Activated T-helper 17 cell treated with anti-CD3 and anti-CD28 coated beads, Interleukin-2, amount 50 U/mL, for 72 hours (primary cell): Measurements from ENCODE around the gene UMPS. TPM values are rescaled to one million over a fixed set of nuclear protein-coding genes. Genes with fewer than 3 reads are reported as not detected.

Experiments
- ATAC-seq: fragments of 150-1000 bp; cut with Tn5 transposase; replicated peaks from 2 replicates; pipeline ENCODE4 v1.10.0; 2021; ENCODE audit warnings: mild to moderate bottlenecking, moderate library complexity
- H3K27ac Mint-ChIP-seq: one replicate; pipeline ENCODE4 v1.8.0; 2022; ENCODE audit warnings: mixed read lengths
- H3K27me3 Mint-ChIP-seq: one replicate; pipeline ENCODE4 v1.8.0; 2022; ENCODE audit warnings: mixed read lengths
- H3K36me3 Mint-ChIP-seq: one replicate; pipeline ENCODE4 v1.8.0; 2022; ENCODE audit warnings: low read depth, mild to moderate bottlenecking, mixed read lengths
- H3K4me1 Mint-ChIP-seq: one replicate; pipeline ENCODE4 v1.8.0; 2022; ENCODE audit warnings: mixed read lengths
- H3K4me3 Mint-ChIP-seq: one replicate; pipeline ENCODE4 v1.8.0; 2022; ENCODE audit warnings: mild to moderate bottlenecking, mixed read lengths
- H3K9me3 Mint-ChIP-seq: one replicate; pipeline ENCODE4 v1.8.0; 2022; ENCODE audit warnings: mixed read lengths
- total RNA-seq, 2 donors: library from RNA; stranded (reverse); gene quantifications; one replicate each; pipeline ENCODE4 v1.2.3, GENCODE V29; 2022

UMPS gene
- total RNA-seq, result 10 to 100 TPM; 29.2 to 55.0 TPM

DNA sequence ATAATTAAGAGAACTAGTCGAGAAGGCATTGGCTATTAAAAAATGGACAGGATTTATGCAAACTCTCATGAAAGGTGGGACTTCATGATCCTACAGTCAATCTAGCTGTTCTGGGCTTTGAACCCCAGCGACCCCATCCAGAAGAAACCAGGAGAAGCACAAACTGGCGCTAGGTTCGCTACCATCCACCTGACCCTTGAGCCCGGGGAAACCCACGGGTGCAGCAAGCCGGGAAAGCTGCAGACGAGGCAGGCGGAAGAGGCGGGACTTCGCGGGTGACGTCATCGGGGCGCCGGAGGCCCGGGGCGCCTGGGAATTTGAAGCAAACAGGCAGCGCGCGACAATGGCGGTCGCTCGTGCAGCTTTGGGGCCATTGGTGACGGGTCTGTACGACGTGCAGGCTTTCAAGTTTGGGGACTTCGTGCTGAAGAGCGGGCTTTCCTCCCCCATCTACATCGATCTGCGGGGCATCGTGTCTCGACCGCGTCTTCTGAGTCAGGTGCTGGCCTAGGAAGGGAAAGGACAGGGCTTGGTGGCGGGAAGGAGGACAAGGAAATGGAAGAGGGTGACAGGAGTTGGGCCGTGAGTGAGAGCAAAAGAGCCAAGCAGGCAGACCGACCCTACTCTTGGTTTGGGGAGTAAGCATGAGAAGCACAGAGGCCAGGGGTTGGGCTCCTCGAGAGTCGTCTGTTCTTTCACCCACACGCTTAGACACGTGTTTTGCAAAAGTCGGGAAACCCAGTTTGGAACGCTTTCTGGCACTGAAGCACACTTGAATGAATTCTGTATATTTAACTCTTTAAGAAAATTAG lies at the start of gene UMPS:
UMPS (plus strand) TSS at position 324 of the 812 bp plus-strand sequence; CDS start at position 344, 20 bp downstream.
- peaks cover 48% of the 10 kb centered on the region for H3K36me3 Mint-ChIP-seq
- H3K4me1 Mint-ChIP-seq, result peaks cover 13% of the 10 kb centered on the region
- ATAC-seq, result peak; percentile 99
- H3K27me3 Mint-ChIP-seq, result peaks cover 16% of the 10 kb centered on the region
- H3K9me3 Mint-ChIP-seq, result peaks cover 4% of the 10 kb centered on the region
- peak within 1 kb of the TSS; percentile 99 for H3K27ac Mint-ChIP-seq
- peak within 1 kb of the TSS; percentile 99 for H3K4me3 Mint-ChIP-seq

DNA sequence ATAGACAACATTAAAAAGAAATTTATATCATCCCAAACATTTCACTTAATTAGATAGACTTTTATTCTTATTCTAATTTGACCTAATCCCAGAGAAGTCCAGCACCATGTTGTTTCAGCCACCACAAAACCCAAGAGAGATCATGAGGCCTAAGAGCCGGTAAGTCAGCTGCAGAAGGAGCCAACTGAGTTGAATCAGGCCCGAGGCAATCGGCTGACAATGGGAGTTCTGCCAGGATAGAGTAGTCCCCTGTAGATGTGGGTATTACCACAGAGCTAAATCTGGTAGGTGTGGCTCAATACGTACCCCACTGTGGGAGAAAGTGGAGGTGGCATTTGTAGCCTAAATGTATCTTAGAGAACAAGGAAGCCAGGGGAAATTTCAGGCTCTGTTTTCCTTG lies 49.7 kb upstream of the UMPS start:
- Mint-ChIP-seq H3K27ac (no peak overlapping the region), H3K4me1 (no peaks in the 10 kb centered on the region), H3K4me3 (no peak overlapping the region), H3K36me3 (no peaks in the 10 kb centered on the region), H3K27me3 (peaks cover 3% of the 10 kb centered on the region), H3K9me3 (no peaks in the 10 kb centered on the region)
- ATAC-seq, result no peak

DNA sequence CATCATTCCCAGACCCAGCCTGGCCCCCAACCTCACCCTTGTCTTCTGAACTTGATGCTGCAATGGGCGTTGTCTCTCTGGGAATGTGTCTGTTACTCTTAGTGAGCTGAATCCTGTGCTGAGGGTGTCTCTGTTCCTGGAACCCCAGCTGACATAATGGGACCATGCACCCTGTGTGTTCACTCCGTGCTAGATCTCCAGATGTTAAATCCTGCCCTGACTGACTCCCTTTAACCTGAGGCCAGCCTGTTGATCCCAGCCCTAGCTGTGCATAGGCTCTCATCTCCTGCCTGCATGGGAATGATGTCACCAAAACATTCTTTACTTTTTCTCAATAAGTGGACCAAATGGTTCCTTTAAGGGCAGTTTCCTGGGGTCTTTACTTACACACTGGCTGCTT lies 48.0 kb upstream of the UMPS start:
- no peak for ATAC-seq
- no peak overlapping the region for H3K27ac Mint-ChIP-seq
- no peaks in the 10 kb centered on the region for H3K9me3 Mint-ChIP-seq
- no peaks in the 10 kb centered on the region for H3K4me1 Mint-ChIP-seq
- H3K27me3 Mint-ChIP-seq, result peaks cover 11% of the 10 kb centered on the region
- no peak overlapping the region for H3K4me3 Mint-ChIP-seq
- no peaks in the 10 kb centered on the region for H3K36me3 Mint-ChIP-seq

DNA sequence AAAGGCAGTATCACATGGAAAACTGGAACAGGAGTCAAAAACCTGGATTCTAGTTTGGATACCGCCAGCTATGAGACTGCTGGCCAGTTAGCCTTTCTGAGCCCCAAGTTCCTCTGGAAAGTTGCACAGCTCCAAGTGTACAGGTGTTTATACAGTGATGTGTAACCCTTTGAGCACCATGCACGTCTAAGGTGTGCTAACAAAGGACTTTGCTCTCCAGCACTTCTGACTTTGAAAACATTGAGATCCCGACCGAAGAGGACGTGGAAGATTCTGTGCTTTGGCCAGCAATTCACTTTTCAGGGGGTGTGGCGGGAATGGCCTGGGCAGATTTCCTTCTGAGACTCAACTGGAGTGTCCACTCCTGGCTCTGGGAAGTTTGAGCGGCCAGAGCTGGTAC lies 45.8 kb upstream of the UMPS start:
- Mint-ChIP-seq H3K27me3 (peaks cover 12% of the 10 kb centered on the region), H3K4me3 (no peak overlapping the region), H3K9me3 (no peaks in the 10 kb centered on the region), H3K4me1 (no peaks in the 10 kb centered on the region), H3K36me3 (no peaks in the 10 kb centered on the region), H3K27ac (no peak overlapping the region)
- ATAC-seq, result no peak

DNA sequence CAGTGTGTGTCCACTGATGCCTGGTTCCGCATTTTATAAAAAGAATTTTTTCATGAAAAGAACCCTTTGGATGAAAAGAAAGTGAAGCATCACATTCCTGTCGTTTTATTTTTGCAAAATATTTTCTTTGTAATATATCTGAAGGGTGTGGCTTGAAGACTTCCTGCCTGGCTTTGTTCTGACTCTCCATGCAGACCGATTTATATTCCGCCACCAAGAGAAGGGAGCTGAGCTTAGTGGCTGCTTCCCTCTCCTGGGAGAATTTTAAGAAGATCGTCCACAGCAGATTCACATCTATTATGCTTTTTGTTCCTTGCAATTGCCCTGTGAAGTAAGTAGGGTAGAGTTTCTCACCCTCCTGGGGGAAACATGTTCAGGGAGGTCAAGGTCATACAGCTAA lies 45.2 kb upstream of the UMPS start:
- no peak for ATAC-seq
- Mint-ChIP-seq H3K27me3 (peaks cover 12% of the 10 kb centered on the region), H3K27ac (no peak overlapping the region), H3K4me1 (no peaks in the 10 kb centered on the region), H3K36me3 (no peaks in the 10 kb centered on the region), H3K4me3 (no peak overlapping the region), H3K9me3 (no peaks in the 10 kb centered on the region)

DNA sequence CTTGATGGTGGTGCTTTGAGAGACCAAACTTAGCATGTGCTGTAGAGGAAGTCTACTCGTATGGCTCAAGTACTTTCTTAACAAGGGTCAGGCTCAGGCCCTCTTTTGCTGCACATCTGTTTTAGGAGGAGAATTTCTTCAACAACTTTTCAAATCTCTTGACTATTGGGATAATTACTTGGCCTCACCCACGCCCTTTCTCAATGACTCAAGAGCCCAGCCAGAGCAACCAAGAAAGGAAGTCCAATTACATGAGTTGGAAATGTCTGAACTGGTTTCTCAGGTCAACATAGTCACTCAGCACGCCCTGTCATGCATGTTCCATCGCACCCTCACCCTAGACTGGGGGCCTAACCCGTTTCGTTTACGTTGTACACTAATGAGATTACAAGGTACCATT lies 44.8 kb upstream of the UMPS start:
- no peak for ATAC-seq
- Mint-ChIP-seq H3K36me3 (no peaks in the 10 kb centered on the region), H3K4me3 (no peak overlapping the region), H3K27ac (no peak overlapping the region), H3K4me1 (no peaks in the 10 kb centered on the region), H3K9me3 (no peaks in the 10 kb centered on the region), H3K27me3 (peaks cover 12% of the 10 kb centered on the region)

DNA sequence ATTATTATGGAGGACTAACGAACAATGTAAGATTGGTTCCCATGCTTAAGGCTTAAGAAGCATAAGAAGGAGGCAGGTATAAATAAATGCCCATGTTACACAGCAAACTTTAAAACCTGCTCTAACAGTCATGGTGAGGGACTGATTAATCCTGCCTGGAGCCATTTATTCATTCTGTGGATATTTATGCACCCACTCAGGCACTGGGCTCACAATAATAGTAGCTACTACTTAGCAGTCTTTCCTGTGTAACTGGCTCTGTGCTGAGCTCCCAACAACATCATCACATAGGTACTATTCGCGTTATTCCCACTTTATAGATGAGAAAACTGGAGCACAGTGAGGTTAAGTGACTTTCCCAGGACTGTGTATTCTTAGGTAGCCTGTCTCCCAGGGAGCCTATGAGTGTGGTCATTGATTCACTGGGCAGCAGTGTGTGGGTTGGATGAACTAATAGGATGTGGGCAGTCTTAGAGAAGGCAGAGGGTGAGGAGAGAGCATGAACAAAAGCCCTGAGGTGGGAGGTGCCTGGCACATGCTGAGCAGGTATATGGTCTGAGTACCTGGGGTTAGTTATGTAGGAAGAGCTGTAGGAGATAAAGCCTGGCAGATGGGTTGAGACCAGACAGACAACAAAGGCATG lies 44.1 kb upstream of the UMPS start:
- no peaks in the 10 kb centered on the region for H3K9me3 Mint-ChIP-seq
- H3K4me1 Mint-ChIP-seq, result no peaks in the 10 kb centered on the region
- ATAC-seq, result no peak
- H3K27me3 Mint-ChIP-seq, result peaks cover 12% of the 10 kb centered on the region
- H3K4me3 Mint-ChIP-seq, result no peak overlapping the region
- H3K27ac Mint-ChIP-seq, result no peak overlapping the region
- no peaks in the 10 kb centered on the region for H3K36me3 Mint-ChIP-seq

DNA sequence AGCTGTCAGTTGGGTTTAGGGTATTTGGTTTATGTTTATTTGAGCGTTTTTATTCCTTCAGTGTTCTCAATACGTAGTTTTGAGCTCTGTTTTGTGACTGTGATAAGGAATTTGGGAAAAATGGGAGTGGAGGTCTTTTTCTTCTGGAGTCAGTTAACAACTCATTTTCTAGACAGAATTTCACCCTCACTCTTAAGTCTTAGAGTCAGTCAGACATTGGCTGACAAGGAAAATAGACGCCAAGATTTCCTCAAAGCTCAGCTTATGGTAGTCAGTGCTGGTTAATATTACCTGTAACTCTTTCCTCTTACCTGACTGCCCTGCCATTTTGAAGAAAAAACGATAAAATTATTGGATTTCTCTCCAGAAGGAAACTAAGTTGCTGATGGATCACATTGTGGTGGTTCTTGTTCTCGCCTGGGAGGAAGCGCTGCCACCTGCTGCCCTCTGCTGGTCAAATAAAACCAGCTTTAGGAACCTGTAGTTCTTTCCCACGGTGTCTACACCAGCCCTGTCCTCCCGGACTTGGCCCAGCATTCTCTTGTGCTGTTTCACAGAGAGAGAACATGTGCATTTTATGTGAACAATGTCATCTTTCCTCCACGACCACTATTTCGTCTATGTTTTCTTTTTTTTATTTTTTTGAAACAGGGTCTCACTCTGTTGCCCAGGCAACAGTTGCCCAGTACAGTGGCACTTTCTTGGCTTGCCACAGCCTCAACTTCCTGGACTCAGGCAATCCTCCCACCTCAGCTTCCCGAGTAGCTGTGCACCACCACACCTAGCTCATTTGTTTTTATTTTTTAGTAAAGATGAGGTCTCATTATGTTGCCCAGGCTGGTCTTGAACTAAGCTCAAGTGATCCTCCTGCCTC lies 41.4 kb upstream of the UMPS start:
- Mint-ChIP-seq H3K4me1 (no peaks in the 10 kb centered on the region), H3K27me3 (peaks cover 12% of the 10 kb centered on the region), H3K27ac (no peak overlapping the region), H3K4me3 (no peak overlapping the region), H3K9me3 (no peaks in the 10 kb centered on the region), H3K36me3 (no peaks in the 10 kb centered on the region)
- ATAC-seq, result peak; percentile 85

DNA sequence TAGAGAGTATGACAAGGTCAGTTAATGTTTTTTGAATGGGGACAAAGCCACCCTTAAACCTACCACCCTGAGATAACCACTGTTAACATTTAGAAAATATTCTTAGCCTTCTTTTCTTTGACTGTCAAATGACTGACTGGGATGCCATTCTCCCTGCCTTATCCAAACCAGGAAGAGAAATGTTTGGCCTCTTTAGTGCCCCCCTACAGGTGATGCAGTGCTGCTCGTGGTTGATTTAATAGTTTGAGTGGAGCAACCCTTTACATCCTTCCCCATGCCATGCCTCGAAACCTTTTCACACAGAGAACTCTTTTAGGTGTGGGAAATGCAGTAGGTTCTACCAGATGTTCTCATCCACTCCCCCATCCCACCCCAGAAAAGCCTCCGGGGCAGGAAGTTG lies 38.7 kb upstream of the UMPS start:
- ATAC-seq, result no peak
- no peaks in the 10 kb centered on the region for H3K36me3 Mint-ChIP-seq

DNA sequence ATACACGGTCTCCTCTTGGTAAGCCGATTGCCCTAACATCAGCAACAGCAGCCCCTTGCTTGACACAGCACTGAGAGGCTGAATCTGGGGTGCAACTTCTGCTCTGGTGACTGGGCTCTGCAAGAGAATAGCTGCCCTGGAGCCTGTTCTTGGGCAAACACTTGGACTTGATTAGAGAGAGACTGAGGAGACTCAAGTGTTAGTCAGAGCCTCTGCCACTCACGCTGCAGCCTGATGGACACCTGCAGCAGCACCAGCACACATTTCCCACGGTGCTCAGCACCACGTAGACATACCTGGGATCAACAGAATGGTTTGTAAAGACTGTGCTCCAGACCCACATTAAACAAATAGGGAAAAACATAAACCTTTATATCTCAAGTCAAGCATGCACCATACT lies 35.8 kb upstream of the UMPS start:
- H3K27ac Mint-ChIP-seq, result no peak overlapping the region
- H3K9me3 Mint-ChIP-seq, result no peaks in the 10 kb centered on the region
- H3K36me3 Mint-ChIP-seq, result no peaks in the 10 kb centered on the region

More for the DNA sequence above, 38.7 kb upstream of the UMPS start:
- Mint-ChIP-seq H3K4me3 (no peak overlapping the region), H3K27me3 (peaks cover 5% of the 10 kb centered on the region), H3K27ac (no peak overlapping the region), H3K9me3 (no peaks in the 10 kb centered on the region), H3K4me1 (no peaks in the 10 kb centered on the region)

DNA sequence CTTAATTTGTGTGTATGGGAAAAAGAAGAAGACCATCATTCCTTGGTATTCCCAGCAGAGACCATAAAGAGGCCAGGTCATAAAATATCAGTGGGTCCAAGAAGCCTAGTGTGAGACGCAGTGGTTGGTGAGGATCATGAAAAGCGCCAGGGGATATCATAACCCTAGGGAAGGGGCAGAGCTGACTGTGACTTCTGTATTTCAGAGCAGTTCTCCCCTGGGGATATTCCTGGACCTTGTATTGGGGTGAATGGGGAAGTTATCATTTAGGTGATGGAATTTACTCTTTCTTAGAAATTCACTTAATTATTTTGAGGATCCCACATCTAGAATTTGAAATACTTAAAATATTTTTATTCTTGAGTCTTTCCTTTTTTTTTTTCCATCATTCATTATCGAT lies 34.9 kb upstream of the UMPS start:
- Mint-ChIP-seq H3K9me3 (no peaks in the 10 kb centered on the region), H3K27me3 (peaks cover 7% of the 10 kb centered on the region), H3K36me3 (no peaks in the 10 kb centered on the region), H3K4me3 (no peak overlapping the region), H3K27ac (no peak overlapping the region), H3K4me1 (no peaks in the 10 kb centered on the region)
- ATAC-seq, result no peak

More for the DNA sequence above, 35.8 kb upstream of the UMPS start:
- peaks cover 4% of the 10 kb centered on the region for H3K27me3 Mint-ChIP-seq
- no peak overlapping the region for H3K4me3 Mint-ChIP-seq
- ATAC-seq, result no peak
- H3K4me1 Mint-ChIP-seq, result no peaks in the 10 kb centered on the region

DNA sequence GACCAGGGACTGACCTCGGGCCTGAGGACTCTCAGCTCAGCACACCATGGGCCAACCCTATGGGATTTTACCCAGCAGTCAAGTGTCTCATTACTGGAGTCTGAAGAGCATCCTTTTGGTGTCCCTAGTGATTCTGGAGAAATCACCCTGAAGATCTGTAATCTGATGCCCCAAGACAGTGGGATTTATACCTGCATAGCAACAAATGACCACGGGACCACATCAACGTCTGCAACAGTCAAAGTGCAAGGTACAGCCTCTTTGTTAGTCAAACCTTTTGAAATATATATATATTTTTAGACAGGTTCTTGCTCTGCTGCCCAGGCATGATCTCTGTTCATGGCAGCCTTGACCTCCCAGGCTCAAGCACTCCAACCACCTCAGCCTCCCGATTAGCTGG lies 34.2 kb upstream of the UMPS start:
- Mint-ChIP-seq H3K4me1 (no peaks in the 10 kb centered on the region), H3K4me3 (no peak overlapping the region), H3K27ac (no peak overlapping the region), H3K36me3 (no peaks in the 10 kb centered on the region), H3K27me3 (peaks cover 9% of the 10 kb centered on the region), H3K9me3 (no peaks in the 10 kb centered on the region)
- no peak for ATAC-seq

DNA sequence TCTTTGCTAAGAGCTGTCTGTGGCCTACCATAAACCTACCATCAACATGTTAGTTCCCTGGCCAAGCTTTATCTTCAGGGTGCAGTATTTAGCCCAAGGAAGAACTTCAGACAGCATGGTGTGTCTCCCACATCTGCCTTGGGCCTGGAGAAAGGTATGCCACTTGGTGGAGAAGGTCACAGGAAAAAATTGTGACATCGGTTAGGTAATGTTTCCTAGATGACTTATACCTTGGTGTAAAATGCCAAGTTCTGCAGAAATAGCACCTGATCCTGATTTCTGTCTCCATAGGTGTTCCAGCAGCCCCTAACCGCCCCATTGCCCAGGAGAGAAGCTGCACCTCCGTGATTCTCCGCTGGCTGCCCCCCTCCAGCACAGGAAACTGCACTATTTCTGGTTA lies 33.0 kb upstream of the UMPS start:
- Mint-ChIP-seq H3K36me3 (no peaks in the 10 kb centered on the region), H3K27ac (no peak overlapping the region), H3K4me3 (no peak overlapping the region), H3K4me1 (no peaks in the 10 kb centered on the region), H3K27me3 (peaks cover 10% of the 10 kb centered on the region), H3K9me3 (no peaks in the 10 kb centered on the region)
- ATAC-seq, result no peak

DNA sequence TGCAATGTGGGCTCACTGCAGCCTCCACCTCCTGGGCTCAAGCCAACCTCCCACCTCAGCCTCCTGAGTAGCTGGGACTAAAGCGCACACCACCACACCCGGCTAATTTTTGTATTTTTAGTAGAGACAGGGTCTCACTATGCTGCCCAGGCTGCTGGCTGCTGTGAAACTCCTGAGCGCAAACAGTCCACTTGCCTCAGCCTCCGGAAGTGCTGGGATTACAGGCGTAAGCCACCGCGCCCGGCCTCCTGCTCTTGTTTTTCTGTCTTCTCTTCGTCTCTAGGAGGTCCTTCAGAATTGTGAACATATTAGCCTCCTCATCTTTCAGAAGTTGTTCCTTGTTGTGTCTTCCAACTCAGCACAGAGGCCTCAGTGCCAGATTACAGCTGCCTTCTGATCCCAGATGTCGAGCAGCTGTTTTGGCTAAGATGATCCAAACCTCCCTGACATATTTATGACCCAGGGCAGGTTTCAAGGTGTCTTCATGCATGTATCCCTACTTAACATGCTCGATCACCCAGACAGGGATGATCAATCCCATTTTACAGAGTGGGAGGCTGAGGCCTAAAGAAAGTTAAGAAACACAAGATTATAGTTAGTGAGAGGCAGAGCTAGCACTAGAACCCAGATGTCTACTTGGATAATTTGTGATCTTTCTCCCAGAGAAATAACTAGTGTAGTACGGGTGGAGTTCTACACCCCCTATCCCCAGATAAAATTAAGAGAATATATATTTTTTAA lies 32.1 kb upstream of the UMPS start:
- H3K27ac Mint-ChIP-seq, result no peak overlapping the region
- H3K4me1 Mint-ChIP-seq, result no peaks in the 10 kb centered on the region
- peaks cover 16% of the 10 kb centered on the region for H3K27me3 Mint-ChIP-seq
- no peak overlapping the region for H3K4me3 Mint-ChIP-seq
- no peaks in the 10 kb centered on the region for H3K9me3 Mint-ChIP-seq
- H3K36me3 Mint-ChIP-seq, result no peaks in the 10 kb centered on the region
- no peak for ATAC-seq
